OCI-LY3 (cell line): ENCODE results near the gene TMEM132C.

ENCODE experiments used
- CTCF ChIP-seq: fragments of 200-600, 300-600 bp; sonication (generic); IDR thresholded peaks from 2 replicates; pipeline ENCODE4 v1.5.1; 2014; ENCODE audit warnings: antibody characterized with exemption, low read length, low read depth
- EZH2phosphoT487 ChIP-seq: fragments of 200-600 bp; shearing (Covaris generic); IDR thresholded peaks from 2 replicates; pipeline ENCODE4 v1.6.1; 2018; ENCODE audit warnings: antibody characterized with exemption, mixed run types, low read depth

DNA sequence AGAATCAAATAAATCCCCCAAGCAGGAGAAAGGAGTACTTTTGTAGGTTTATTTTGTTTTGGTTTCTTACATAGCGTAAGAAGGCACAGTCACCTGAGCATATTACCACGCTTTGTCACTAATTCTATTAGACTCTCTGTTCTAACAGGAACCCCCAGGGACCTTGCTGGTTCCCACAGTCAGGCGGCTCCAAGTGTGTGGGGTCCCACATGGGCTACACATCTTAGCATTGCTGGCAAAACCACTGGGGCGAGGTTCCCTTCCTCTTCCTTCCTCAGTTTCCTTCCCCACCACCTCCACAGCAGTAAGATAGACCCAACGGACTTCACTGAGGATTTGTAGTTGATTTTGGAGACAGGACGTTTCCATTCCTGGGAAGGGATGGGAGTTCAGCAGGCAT is 49.1 kb downstream of the TMEM132C start:
- TF ChIP-seq CTCF, result no peak
- no peak for TF ChIP-seq EZH2phosphoT487
